Neural progenitor cell (in vitro differentiated cells): ENCODE measurements around the gene MACROD2.

Experiments used
- EZH2 ChIP-seq: fragments of 200-600 bp; sonication (generic); IDR thresholded peaks from 2 replicates; pipeline ENCODE4 v1.6.1; 2017; ENCODE audit warnings: antibody characterized with exemption, mild to moderate bottlenecking, moderate library complexity
- EZH2phosphoT487 ChIP-seq: fragments of 200-600 bp; sonication (generic); IDR thresholded peaks from 2 replicates; pipeline ENCODE4 v1.6.1; 2017; ENCODE audit warnings: antibody characterized with exemption
- TF ChIP-seq, protein P1 (sequence below): fragments of 200-600 bp; sonication (generic); IDR thresholded peaks from 2 replicates; pipeline ENCODE4 v1.5.1; 2017; ENCODE audit warnings: antibody characterized with exemption, mild to moderate bottlenecking

GRCh38 chr20:15886250-15886649, 1890.9 kb downstream of the MACROD2 start:
- TF ChIP-seq, protein P1, sequence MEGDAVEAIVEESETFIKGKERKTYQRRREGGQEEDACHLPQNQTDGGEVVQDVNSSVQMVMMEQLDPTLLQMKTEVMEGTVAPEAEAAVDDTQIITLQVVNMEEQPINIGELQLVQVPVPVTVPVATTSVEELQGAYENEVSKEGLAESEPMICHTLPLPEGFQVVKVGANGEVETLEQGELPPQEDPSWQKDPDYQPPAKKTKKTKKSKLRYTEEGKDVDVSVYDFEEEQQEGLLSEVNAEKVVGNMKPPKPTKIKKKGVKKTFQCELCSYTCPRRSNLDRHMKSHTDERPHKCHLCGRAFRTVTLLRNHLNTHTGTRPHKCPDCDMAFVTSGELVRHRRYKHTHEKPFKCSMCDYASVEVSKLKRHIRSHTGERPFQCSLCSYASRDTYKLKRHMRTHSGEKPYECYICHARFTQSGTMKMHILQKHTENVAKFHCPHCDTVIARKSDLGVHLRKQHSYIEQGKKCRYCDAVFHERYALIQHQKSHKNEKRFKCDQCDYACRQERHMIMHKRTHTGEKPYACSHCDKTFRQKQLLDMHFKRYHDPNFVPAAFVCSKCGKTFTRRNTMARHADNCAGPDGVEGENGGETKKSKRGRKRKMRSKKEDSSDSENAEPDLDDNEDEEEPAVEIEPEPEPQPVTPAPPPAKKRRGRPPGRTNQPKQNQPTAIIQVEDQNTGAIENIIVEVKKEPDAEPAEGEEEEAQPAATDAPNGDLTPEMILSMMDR, result no peak
- TF ChIP-seq EZH2, result no peak
- no peak for TF ChIP-seq EZH2phosphoT487
